PFSK-1 (cell line): ENCODE results near the gene RPLP2.
A peak's percentile ranks its signal among the peaks of the same experiment; 100 is the strongest.

Experiments used
- POLR2AphosphoS5 ChIP-seq: IDR thresholded peaks from 2 replicates; pipeline ENCODE4 v1.6.1; 2012; ENCODE audit warnings: low read depth, mild to moderate bottlenecking, control low read depth, low read length, moderate library complexity
- SIN3A ChIP-seq: IDR thresholded peaks from 2 replicates; pipeline ENCODE4 v1.6.1; 2012; ENCODE audit warnings: mild to moderate bottlenecking, low read length, moderate library complexity, borderline replicate concordance; ENCODE audit not compliant: insufficient read depth
- TAF1 ChIP-seq: IDR thresholded peaks from 2 replicates; pipeline ENCODE4 v1.6.1; 2012; ENCODE audit warnings: low read length, control low read depth, borderline replicate concordance; ENCODE audit not compliant: insufficient read depth
- TF ChIP-seq, protein P1 (sequence below), 2 experiments: IDR thresholded peaks; 2 replicates each; pipeline versions ENCODE4 v1.6.1 to v1.8.0; 2011 to 2012; ENCODE audit warnings: low read depth in 2 of 2, low read length in 2 of 2, control low read depth in 1 of 2, inconsistent platforms in 1 of 2, mild to moderate bottlenecking in 1 of 2, moderate library complexity in 1 of 2; ENCODE audit not compliant: insufficient read depth in 1 of 2

GRCh38 chr11:839875-840617, 30.3 kb downstream of the RPLP2 start:
- TF ChIP-seq, protein P1, sequence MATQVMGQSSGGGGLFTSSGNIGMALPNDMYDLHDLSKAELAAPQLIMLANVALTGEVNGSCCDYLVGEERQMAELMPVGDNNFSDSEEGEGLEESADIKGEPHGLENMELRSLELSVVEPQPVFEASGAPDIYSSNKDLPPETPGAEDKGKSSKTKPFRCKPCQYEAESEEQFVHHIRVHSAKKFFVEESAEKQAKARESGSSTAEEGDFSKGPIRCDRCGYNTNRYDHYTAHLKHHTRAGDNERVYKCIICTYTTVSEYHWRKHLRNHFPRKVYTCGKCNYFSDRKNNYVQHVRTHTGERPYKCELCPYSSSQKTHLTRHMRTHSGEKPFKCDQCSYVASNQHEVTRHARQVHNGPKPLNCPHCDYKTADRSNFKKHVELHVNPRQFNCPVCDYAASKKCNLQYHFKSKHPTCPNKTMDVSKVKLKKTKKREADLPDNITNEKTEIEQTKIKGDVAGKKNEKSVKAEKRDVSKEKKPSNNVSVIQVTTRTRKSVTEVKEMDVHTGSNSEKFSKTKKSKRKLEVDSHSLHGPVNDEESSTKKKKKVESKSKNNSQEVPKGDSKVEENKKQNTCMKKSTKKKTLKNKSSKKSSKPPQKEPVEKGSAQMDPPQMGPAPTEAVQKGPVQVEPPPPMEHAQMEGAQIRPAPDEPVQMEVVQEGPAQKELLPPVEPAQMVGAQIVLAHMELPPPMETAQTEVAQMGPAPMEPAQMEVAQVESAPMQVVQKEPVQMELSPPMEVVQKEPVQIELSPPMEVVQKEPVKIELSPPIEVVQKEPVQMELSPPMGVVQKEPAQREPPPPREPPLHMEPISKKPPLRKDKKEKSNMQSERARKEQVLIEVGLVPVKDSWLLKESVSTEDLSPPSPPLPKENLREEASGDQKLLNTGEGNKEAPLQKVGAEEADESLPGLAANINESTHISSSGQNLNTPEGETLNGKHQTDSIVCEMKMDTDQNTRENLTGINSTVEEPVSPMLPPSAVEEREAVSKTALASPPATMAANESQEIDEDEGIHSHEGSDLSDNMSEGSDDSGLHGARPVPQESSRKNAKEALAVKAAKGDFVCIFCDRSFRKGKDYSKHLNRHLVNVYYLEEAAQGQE (IDR thresholded peaks at IDR 0.05; ENCODE audit: insufficient read depth in 1 of 2, low read depth in 2 of 2, low read length in 2 of 2), result no peak
- TF ChIP-seq POLR2AphosphoS5, result 0 out of 2 replicates have a peak, but pooled peaks have one; percentile 29
- TF ChIP-seq TAF1, result no peak
- peak; percentile 38; the same call in 1 of the 2 replicates for TF ChIP-seq SIN3A
